H1 (cell line): ENCODE data around the gene TBC1D22A. TPM values are rescaled to one million over a fixed set of nuclear protein-coding genes. Genes with fewer than 3 reads are reported as not detected.

Experiments
- BCL11A ChIP-seq, 2 experiments: IDR thresholded peaks; one replicate each; pipeline ENCODE4 v1.6.1; 2011; ENCODE audit warnings: low read depth in 2 of 2, low read length in 2 of 2, mild to moderate bottlenecking in 2 of 2
- polyA plus RNA-seq, 7 experiments: library from polyadenylated mRNA; depleted of rRNA in 3 of 7; stranded (reverse) in 5 of 7; unstranded in 2 of 7; fragments of >200 nt in 5 of 7; fragments of 200-250 nt in 2 of 7; gene quantifications; 1 replicate in 5 of 7; 2 replicates in 1 of 7; 4 replicates in 1 of 7; pipeline versions ENCODE4 v1.2.1 to v1.2.3, GENCODE V29; 2011 to 2013; ENCODE audit warnings: missing spikeins in 2 of 7, mixed read lengths in 2 of 7
- total RNA-seq: library from RNA; stranded (reverse); fragmentation: NEBNext Ultra II Directional; extraction: Animal tissue kit (Norgen Biotek cat#: 25700); gene quantifications from 2 replicates; pipeline ENCODE4 v1.2.1, GENCODE V29; 2021

TBC1D22A gene
- total and polyA plus RNA-seq, 2 of the 8 experiments (the other 6 are each of a cell fraction or from before 2014, with no cell fraction given) = 11.9 to 18.4 TPM

GRCh38 chr22:46997311-46997970 lies 235.0 kb downstream of the TBC1D22A start (continued):
- TF ChIP-seq BCL11A (IDR thresholded peaks at IDR 0.05; ENCODE audit: low read depth in 2 of 2, low read length in 2 of 2) = no peak
